Neural progenitor cell (in vitro differentiated cells): ENCODE data around the gene BARHL2. TPM values are rescaled to one million over a fixed set of nuclear protein-coding genes. Genes with fewer than 3 reads are reported as not detected.

ENCODE experiments used
- DNase-seq: peaks from one replicate; pipeline ENCODE4 v3.0.0-alpha.2; 2016; ENCODE audit warnings: low spot score
- H2AFZ ChIP-seq: fragments of 200-600 bp; sonication (generic); replicated peaks from 2 replicates; pipeline ENCODE4 v1.6.1; 2016; ENCODE audit warnings: antibody characterized with exemption
- H3F3A ChIP-seq: fragments of 200-600 bp; sonication (generic); 2 replicates; pipeline ENCODE4 v1.6.1; 2016; ENCODE audit warnings: antibody characterized with exemption, low read depth
- H3K27ac ChIP-seq: fragments of 200-600 bp; sonication (generic); 2 replicates; pipeline ENCODE4 v1.5.1; 2016; ENCODE audit warnings: mild to moderate bottlenecking
- H3K27me3 ChIP-seq: fragments of 200-600 bp; sonication (generic); 2 replicates; pipeline ENCODE4 v1.6.1; 2016; ENCODE audit warnings: mild to moderate bottlenecking, moderate library complexity
- H3K36me3 ChIP-seq: fragments of 200-600 bp; sonication (generic); 2 replicates; pipeline ENCODE4 v1.5.1; 2016
- H3K4me1 ChIP-seq: fragments of 200-600 bp; sonication (generic); 2 replicates; pipeline ENCODE4 v1.6.1; 2016; ENCODE audit warnings: mixed run types
- H3K4me2 ChIP-seq: fragments of 200-600 bp; sonication (generic); 2 replicates; pipeline ENCODE4 v1.6.1; 2016
- H3K4me3 ChIP-seq: fragments of 200-600 bp; sonication (generic); 2 replicates; pipeline ENCODE4 v1.5.1; 2016
- H3K79me2 ChIP-seq: fragments of 200-600 bp; sonication (generic); 2 replicates; pipeline ENCODE4 v1.6.1; 2016; ENCODE audit warnings: low read depth
- H3K9ac ChIP-seq: fragments of 200-600 bp; sonication (generic); 2 replicates; pipeline ENCODE4 v1.6.1; 2016
- H3K9me3 ChIP-seq: fragments of 200-600 bp; sonication (generic); 2 replicates; pipeline ENCODE4 v1.5.1; 2016; ENCODE audit warnings: low read depth
- H4K20me1 ChIP-seq: fragments of 200-600 bp; sonication (generic); 2 replicates; pipeline ENCODE4 v1.6.1; 2016; ENCODE audit warnings: low read depth
- H3K27ac Mint-ChIP-seq: 3 replicates; pipeline ENCODE4 v1.8.0; 2021; ENCODE audit warnings: mixed read lengths
- H3K27me3 Mint-ChIP-seq: 2 replicates; pipeline ENCODE4 v1.8.0; 2022; ENCODE audit warnings: low read depth, mild to moderate bottlenecking, inconsistent platforms, moderate library complexity, mixed read lengths; ENCODE audit not compliant: insufficient read depth
- H3K36me3 Mint-ChIP-seq: 3 replicates; pipeline ENCODE4 v1.8.0; 2021; ENCODE audit warnings: mixed read lengths
- H3K4me1 Mint-ChIP-seq: 3 replicates; pipeline ENCODE4 v1.8.0; 2021; ENCODE audit warnings: mixed read lengths
- H3K4me3 Mint-ChIP-seq: 3 replicates; pipeline ENCODE4 v1.8.0; 2021; ENCODE audit warnings: mild to moderate bottlenecking, moderate library complexity, mixed read lengths
- H3K9me3 Mint-ChIP-seq: 3 replicates; pipeline ENCODE4 v1.8.0; 2020; ENCODE audit warnings: mixed read lengths
- CTCF ChIP-seq: fragments of 200-600 bp; sonication (generic); IDR thresholded peaks from 2 replicates; pipeline ENCODE4 v1.5.1; 2017; ENCODE audit warnings: antibody characterized with exemption, mild to moderate bottlenecking
- EZH2 ChIP-seq: fragments of 200-600 bp; sonication (generic); IDR thresholded peaks from 2 replicates; pipeline ENCODE4 v1.6.1; 2017; ENCODE audit warnings: antibody characterized with exemption, mild to moderate bottlenecking, moderate library complexity
- EZH2phosphoT487 ChIP-seq: fragments of 200-600 bp; sonication (generic); IDR thresholded peaks from 2 replicates; pipeline ENCODE4 v1.6.1; 2017; ENCODE audit warnings: antibody characterized with exemption
- total RNA-seq: library from RNA; depleted of rRNA; stranded (reverse); fragments of >200 nt; gene quantifications from 2 replicates; pipeline ENCODE4 v1.2.3, GENCODE V29; 2015; ENCODE audit warnings: low replicate concordance

The BARHL2 gene
- total RNA-seq, 1 donor from 2014 or later = not detected

GRCh38 chr1:90671741-90672140 is 45.4 kb downstream of the BARHL2 start:
- H3K4me1 Mint-ChIP-seq = peaks cover 4% of the 10 kb centered on the region
- no peak for DNase-seq
- peaks cover 17% of the 10 kb centered on the region for H3K9me3 Mint-ChIP-seq
- Histone ChIP-seq H3K4me3 (no peak overlapping the region), H3F3A (no peaks in the 10 kb centered on the region), H4K20me1 (no peaks in the 10 kb centered on the region), H3K79me2 (no peaks in the 10 kb centered on the region), H3K4me1 (no peaks in the 10 kb centered on the region), H2AFZ (no peak overlapping the region), H3K27ac (no peak overlapping the region), H3K4me2 (no peak overlapping the region), H3K27me3 (no peaks in the 10 kb centered on the region), H3K9me3 (peaks cover 11% of the 10 kb centered on the region), H3K36me3 (no peaks in the 10 kb centered on the region), H3K9ac (no peak overlapping the region)
- H3K36me3 Mint-ChIP-seq = no peaks in the 10 kb centered on the region
- H3K27me3 Mint-ChIP-seq = no peaks in the 10 kb centered on the region
- H3K4me3 Mint-ChIP-seq = no peak overlapping the region
- no peak overlapping the region for H3K27ac Mint-ChIP-seq
- TF ChIP-seq EZH2phosphoT487 = no peak
- TF ChIP-seq EZH2 = no peak

- H3K9ac ChIP-seq = no peak overlapping the region
- no peak overlapping the region for H3K4me3 Mint-ChIP-seq
Observed at GRCh38 chr1:90671251-90671650, 45.9 kb downstream of the BARHL2 start.

More at GRCh38 chr1:90671251-90671650, 45.9 kb downstream of the BARHL2 start:
- H3K4me2 ChIP-seq = no peak overlapping the region
- no peaks in the 10 kb centered on the region for H3F3A ChIP-seq
- H3K4me1 ChIP-seq = no peaks in the 10 kb centered on the region
- no peaks in the 10 kb centered on the region for H3K36me3 ChIP-seq
- no peak overlapping the region for H3K4me3 ChIP-seq
- no peak overlapping the region for H2AFZ ChIP-seq
- H3K36me3 Mint-ChIP-seq = no peaks in the 10 kb centered on the region
- TF ChIP-seq CTCF (no peak), EZH2 (no peak), EZH2phosphoT487 (no peak)
- no peak overlapping the region for H3K27ac ChIP-seq
- no peaks in the 10 kb centered on the region for H3K79me2 ChIP-seq
- no peak overlapping the region for H3K27ac Mint-ChIP-seq
- peaks cover 6% of the 10 kb centered on the region for H3K4me1 Mint-ChIP-seq
- peaks cover 17% of the 10 kb centered on the region for H3K9me3 Mint-ChIP-seq
- no peak for DNase-seq
- no peaks in the 10 kb centered on the region for H3K27me3 ChIP-seq
- H3K27me3 Mint-ChIP-seq = peaks cover 2% of the 10 kb centered on the region
- H4K20me1 ChIP-seq = no peaks in the 10 kb centered on the region
- peaks cover 10% of the 10 kb centered on the region for H3K9me3 ChIP-seq
